ENCODE measurements around the gene CEACAM1. TPM values are rescaled to one million over a fixed set of nuclear protein-coding genes. Genes with fewer than 3 reads are reported as not detected.
"Not testable (repeated sequence)": the region's sequence is repeated elsewhere in the genome, so short reads cannot be mapped to it uniquely, and the experiment has no call there.

The CEACAM1 gene
- total and polyA plus RNA-seq, 9 donors, result 0.92 to 7.3 (median 2.8) TPM

DNA sequence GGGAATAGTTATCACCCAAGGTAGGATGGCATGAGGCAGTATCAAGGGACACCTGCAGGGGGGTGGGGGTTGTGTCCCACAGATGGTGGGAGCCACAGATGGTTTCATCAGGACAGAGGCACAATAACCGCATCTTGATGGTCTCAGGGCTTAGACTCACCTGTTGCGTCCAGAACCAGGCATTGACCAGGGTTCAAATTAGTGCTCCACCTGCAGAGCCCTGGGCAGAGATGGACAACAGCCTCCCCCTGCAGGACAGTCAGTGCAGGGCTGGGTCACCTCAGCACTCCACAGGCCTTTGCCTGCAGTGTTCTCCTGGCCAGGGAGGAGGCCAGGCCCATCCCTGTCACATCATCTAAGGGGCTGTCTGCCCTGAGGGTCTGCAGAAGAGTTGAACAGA is 14.5 kb upstream of the CEACAM1 start:
- no peak for DNase-seq
- H3K27ac ChIP-seq, result no peak overlapping the region
- intact Hi-C loops (cut with DNase I), result no loop called here
- H3K27me3 ChIP-seq, result no peaks in the 10 kb centered on the region
- no peak overlapping the region for H3K4me3 ChIP-seq
- no peaks in the 10 kb centered on the region for H3K4me1 ChIP-seq (ENCODE audit: insufficient read depth)
- H3K9me3 ChIP-seq, result no peaks in the 10 kb centered on the region
- TF ChIP-seq POLR2A (IDR thresholded peaks at IDR 0.05) (no peak), EP300 (IDR thresholded peaks at IDR 0.05) (no peak)
- TF ChIP-seq, protein P1, sequence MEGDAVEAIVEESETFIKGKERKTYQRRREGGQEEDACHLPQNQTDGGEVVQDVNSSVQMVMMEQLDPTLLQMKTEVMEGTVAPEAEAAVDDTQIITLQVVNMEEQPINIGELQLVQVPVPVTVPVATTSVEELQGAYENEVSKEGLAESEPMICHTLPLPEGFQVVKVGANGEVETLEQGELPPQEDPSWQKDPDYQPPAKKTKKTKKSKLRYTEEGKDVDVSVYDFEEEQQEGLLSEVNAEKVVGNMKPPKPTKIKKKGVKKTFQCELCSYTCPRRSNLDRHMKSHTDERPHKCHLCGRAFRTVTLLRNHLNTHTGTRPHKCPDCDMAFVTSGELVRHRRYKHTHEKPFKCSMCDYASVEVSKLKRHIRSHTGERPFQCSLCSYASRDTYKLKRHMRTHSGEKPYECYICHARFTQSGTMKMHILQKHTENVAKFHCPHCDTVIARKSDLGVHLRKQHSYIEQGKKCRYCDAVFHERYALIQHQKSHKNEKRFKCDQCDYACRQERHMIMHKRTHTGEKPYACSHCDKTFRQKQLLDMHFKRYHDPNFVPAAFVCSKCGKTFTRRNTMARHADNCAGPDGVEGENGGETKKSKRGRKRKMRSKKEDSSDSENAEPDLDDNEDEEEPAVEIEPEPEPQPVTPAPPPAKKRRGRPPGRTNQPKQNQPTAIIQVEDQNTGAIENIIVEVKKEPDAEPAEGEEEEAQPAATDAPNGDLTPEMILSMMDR (IDR thresholded peaks at IDR 0.05), result no peak
- H3K36me3 ChIP-seq, result no peaks in the 10 kb centered on the region
- WGBS, 3 donors, result 97 to 100% (median 97%) methylated on average over 2 of the region's 2 CpGs

DNA sequence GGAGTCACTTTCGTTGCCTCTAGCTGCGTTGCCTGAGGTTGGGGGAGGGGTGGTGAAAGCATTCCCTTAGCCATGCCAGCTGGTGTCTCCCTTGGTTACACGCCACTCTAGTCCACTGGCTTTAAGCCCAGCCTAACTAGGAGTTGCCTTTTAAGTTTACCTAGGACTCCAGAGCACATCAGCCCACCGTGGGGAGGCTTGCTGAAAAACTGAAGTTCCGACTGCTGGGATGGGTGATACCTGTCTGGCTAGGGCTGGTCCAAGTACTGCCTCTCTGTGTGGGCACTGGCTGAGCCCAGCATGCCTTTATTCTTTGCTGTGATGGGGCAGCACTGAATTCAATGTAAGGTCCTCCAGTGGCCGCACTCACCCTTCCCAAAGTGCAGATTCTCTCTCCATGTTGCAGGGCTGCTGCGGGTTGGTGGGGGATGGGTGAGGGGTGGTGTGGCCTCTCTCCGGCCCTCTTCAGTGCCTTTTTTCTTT is 11.8 kb upstream of the CEACAM1 start:
- Histone ChIP-seq H3K4me1 (ENCODE audit: insufficient read depth) (no peaks in the 10 kb centered on the region), H3K4me3 (no peak overlapping the region), H3K27me3 (no peaks in the 10 kb centered on the region), H3K36me3 (no peaks in the 10 kb centered on the region), H3K27ac (no peak overlapping the region), H3K9me3 (no peaks in the 10 kb centered on the region)
- TF ChIP-seq, protein P1 (IDR thresholded peaks at IDR 0.05), result no peak
- no peak for TF ChIP-seq POLR2A (IDR thresholded peaks at IDR 0.05)
- DNase-seq, result no peak
- intact Hi-C loops (cut with DNase I), result no loop called here
- 45 to 50% (median 47%) methylated on average over 8 of the region's 8 CpGs for WGBS, 3 donors

DNA sequence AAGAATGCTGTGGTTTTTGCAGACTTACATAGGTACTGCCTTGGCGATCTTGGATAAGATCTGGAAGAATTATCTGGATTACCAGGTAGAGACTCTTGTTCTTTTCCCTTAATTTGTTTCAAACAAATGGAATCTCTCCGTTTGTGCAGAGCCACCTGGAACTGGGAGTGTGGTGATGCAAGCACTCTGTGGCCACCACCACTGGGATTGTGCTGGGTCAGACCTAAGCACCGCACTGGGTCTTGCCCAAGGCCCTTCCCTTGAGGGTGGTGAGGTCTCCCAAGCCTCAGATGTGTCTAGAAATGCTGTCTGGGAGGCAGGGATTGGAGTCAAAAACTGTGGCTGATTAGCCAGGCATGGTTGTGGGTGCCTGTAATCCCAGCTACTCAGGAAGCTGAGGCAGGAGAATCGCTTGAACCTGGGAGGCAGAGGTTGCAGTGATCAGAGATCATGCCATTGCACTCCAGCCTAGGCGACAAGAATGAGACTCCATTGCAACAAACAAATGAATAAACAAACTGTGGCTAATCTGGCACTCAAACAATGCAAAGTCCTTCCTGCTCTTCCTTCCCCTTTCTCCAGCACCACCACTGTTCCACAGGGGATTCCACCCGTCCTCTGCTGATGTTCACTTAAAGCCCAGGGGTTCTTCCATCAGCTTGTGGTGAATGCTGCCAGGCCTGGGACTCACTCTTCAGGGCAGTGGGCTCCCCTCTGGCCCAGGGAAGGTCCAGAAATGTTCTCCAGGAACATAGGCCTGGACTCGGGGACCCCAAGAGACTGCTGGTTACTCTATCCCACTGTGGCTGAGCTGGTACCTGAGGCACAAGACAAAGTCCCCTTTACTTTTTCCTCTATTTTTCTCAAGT is 10.8 kb upstream of the CEACAM1 start:
- intact Hi-C loops (cut with DNase I), result no loop called here
- TF ChIP-seq EP300 (IDR thresholded peaks at IDR 0.05) (no peak), POLR2A (IDR thresholded peaks at IDR 0.05) (no peak)
- TF ChIP-seq, protein P1 (IDR thresholded peaks at IDR 0.05), result no peak
- Histone ChIP-seq H3K9me3 (no peaks in the 10 kb centered on the region), H3K27me3 (no peaks in the 10 kb centered on the region), H3K4me3 (no peak overlapping the region), H3K36me3 (no peaks in the 10 kb centered on the region), H3K4me1 (ENCODE audit: insufficient read depth) (no peaks in the 10 kb centered on the region), H3K27ac (no peak overlapping the region)
- DNase-seq, result no peak
- 87 to 90% (median 88%) methylated on average over 7 of the region's 7 CpGs for WGBS, 3 donors

DNA sequence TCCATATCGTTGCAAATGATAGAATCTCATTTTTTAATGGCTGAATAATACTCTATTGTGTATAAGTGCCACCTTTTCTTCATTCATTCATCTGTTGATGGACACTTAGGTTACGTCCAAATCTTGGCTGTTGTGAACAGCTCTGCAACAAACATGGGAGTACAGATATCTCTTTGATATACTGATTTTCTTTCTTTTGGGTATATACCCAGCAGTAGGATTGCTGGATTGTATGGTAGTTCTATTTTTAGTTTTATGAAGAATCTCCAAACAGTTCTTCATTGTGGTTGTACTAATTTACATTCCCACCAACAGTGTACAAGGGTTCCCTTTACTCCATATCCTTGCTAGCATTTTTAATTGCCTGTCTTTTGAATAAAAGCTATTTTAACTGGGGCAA is 7.0 kb upstream of the CEACAM1 start:
- WGBS, 3 donors, result 74 to 84% (median 75%) methylated on average over 2 of the region's 2 CpGs

DNA sequence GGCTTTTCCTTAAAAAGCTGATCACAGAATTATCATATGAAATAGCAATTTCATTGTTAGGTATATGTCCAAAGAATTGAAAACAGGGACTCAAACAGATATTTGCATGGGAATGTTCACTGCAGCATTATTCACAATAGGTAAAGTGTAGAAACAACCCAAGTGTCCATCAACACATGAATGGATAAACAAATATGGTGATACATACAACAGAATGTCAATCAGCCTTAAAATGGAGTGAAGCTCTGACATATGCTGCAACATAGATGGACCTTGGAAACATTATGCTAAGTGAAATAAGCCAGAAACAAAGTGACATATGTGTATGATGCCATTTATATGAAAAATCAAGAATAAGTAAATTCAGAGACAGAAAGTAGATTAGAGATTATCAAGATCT is 6.1 kb upstream of the CEACAM1 start:
- Histone ChIP-seq H3K9me3 (no peaks in the 10 kb centered on the region), H3K36me3 (no peaks in the 10 kb centered on the region), H3K27ac (no peak overlapping the region), H3K4me1 (ENCODE audit: insufficient read depth) (no peaks in the 10 kb centered on the region), H3K27me3 (no peaks in the 10 kb centered on the region), H3K4me3 (no peak overlapping the region)
- TF ChIP-seq, protein P1 (IDR thresholded peaks at IDR 0.05), result no peak
- TF ChIP-seq POLR2A (IDR thresholded peaks at IDR 0.05), result no peak
- TF ChIP-seq EP300 (IDR thresholded peaks at IDR 0.05), result no peak
- no peak for DNase-seq
- intact Hi-C loops (cut with DNase I), result no loop called here

More for the DNA sequence above, 7.0 kb upstream of the CEACAM1 start:
- H3K4me1 ChIP-seq (ENCODE audit: insufficient read depth); DNase-seq; intact Hi-C loops (cut with DNase I); H3K4me3 ChIP-seq; H3K27me3 ChIP-seq; H3K36me3 ChIP-seq; H3K9me3 ChIP-seq; H3K27ac ChIP-seq: not testable (repeated sequence)

All from ovary (tissue), 9 donors.